Mucosa of descending colon (tissue), 3 donors: ENCODE data around the gene ARNT2. TPM values are rescaled to one million over a fixed set of nuclear protein-coding genes. Genes with fewer than 3 reads are reported as not detected.

Experiments used
- ATAC-seq: fragments of 200-7000 bp; cut with Tn5 transposase; one replicate; pipeline ENCODE4 v1.9.1; 2020; ENCODE audit warnings: mild to moderate bottlenecking, moderate library complexity
- DNase-seq, 3 donors: peaks; one replicate each; pipeline ENCODE4 v3.0.0-alpha.2; 2020
- H3K36me3 ChIP-seq: fragments of 200-600 bp; one replicate; pipeline ENCODE4 v1.8.0; 2021; ENCODE audit warnings: low read depth, mild to moderate bottlenecking
- H3K4me1 ChIP-seq: fragments of 200-600 bp; one replicate; pipeline ENCODE4 v1.8.0; 2021; ENCODE audit warnings: low read depth, mild to moderate bottlenecking
- H3K4me3 ChIP-seq: fragments of 200-600 bp; one replicate; pipeline ENCODE4 v1.8.0; 2021; ENCODE audit warnings: mild to moderate bottlenecking
- H3K9me3 ChIP-seq: fragments of 200-600 bp; one replicate; pipeline ENCODE4 v1.8.0; 2021; ENCODE audit warnings: mild to moderate bottlenecking
- CTCF ChIP-seq: fragments of 200-600 bp; IDR thresholded peaks from one replicate; pipeline ENCODE4 v1.8.0; 2022; ENCODE audit warnings: antibody characterized with exemption, mild to moderate bottlenecking
- intact Hi-C, 2 donors: fragments of 100-400 bp; cut with DNase I in 1 of 2; cut with micrococcal nuclease in 1 of 2; formaldehyde crosslinking; loops; one replicate each; pipeline versions ENCODE4 v1.11.0 to v1.11.1; 2022; cut with DNase I, micrococcal nuclease
- total RNA-seq, 3 donors: library from RNA; stranded (reverse); fragmentation: NEBNext Ultra II Directional in 2 of 3; extraction: Animal tissue kit (Norgen Biotek cat#: 25700) in 2 of 3; gene quantifications; one replicate each; pipeline versions ENCODE4 v1.2.1 to v1.2.4, GENCODE V29; 2021 to 2023
- donor health status: DM: no; HTN: no; CAD: no; lungs with moderate emphysema.
- donor health status: DM: no; HTN: no; CAD: no.
- donor health status: DM: no; HTN: yes; CAD: no.

The ARNT2 gene
- total RNA-seq, 3 donors from 2014 or later: 2.8 to 11.1 (median 3.2) TPM

GRCh38 chr15:80434926-80435720 lies 30.9 kb downstream of the ARNT2 start:
- no peaks in the 10 kb centered on the region for H3K9me3 ChIP-seq
- TF ChIP-seq CTCF: no peak
- intact Hi-C loops: no loop called here
- no peaks in the 10 kb centered on the region for H3K4me1 ChIP-seq
- DNase-seq (no peak), ATAC-seq (no peak)
- H3K4me3 ChIP-seq: no peak overlapping the region
- H3K36me3 ChIP-seq: no peaks in the 10 kb centered on the region

GRCh38 chr15:80436511-80437307 lies 32.5 kb downstream of the ARNT2 start:
- Histone ChIP-seq H3K4me1 (no peaks in the 10 kb centered on the region), H3K9me3 (no peaks in the 10 kb centered on the region), H3K36me3 (no peaks in the 10 kb centered on the region), H3K4me3 (no peak overlapping the region)
- intact Hi-C loops: no loop called here
- peak; percentile 69 for ATAC-seq
- no peak for TF ChIP-seq CTCF
- DNase-seq: no peak

- ATAC-seq: no peak
- DNase-seq: no peak
- no peak overlapping the region for H3K4me3 ChIP-seq
- H3K36me3 ChIP-seq: no peaks in the 10 kb centered on the region
- intact Hi-C loops: no loop called here
- H3K4me1 ChIP-seq: no peaks in the 10 kb centered on the region
- H3K9me3 ChIP-seq: no peaks in the 10 kb centered on the region
- no peak for TF ChIP-seq CTCF
Observed at GRCh38 chr15:80437334-80437891, 33.2 kb downstream of the ARNT2 start.

- DNase-seq (no peak), ATAC-seq (no peak)
- H3K36me3 ChIP-seq: no peaks in the 10 kb centered on the region
- H3K4me3 ChIP-seq: no peak overlapping the region
- intact Hi-C loops: no loop called here
- no peaks in the 10 kb centered on the region for H3K4me1 ChIP-seq
- no peak for TF ChIP-seq CTCF
- H3K9me3 ChIP-seq: no peaks in the 10 kb centered on the region
Observed at GRCh38 chr15:80439140-80439539, 35.0 kb downstream of the ARNT2 start.

GRCh38 chr15:80440024-80440423 lies 35.8 kb downstream of the ARNT2 start:
- H3K36me3 ChIP-seq: no peaks in the 10 kb centered on the region
- intact Hi-C loops: no loop called here
- no peak for ATAC-seq
- no peaks in the 10 kb centered on the region for H3K9me3 ChIP-seq
- H3K4me3 ChIP-seq: no peak overlapping the region
- no peaks in the 10 kb centered on the region for H3K4me1 ChIP-seq
- no peak for TF ChIP-seq CTCF
- no peak for DNase-seq
